Adrenal gland (tissue), 12 donors: Measurements from ENCODE around the gene HMCN2. TPM values are rescaled to one million over a fixed set of nuclear protein-coding genes. Genes with fewer than 3 reads are reported as not detected.
A peak's percentile ranks its signal among the peaks of the same experiment; 100 is the strongest.

Experiments used
- DNase-seq, 7 donors: peaks; one replicate each; pipeline ENCODE4 v3.0.0-alpha.2; 2019 to 2020
- H3K27ac ChIP-seq, 5 donors: fragments of 200-600 bp; sonication (generic) in 4 of 5; 1 replicate in 3 of 5; 2 replicates in 2 of 5; pipeline versions ENCODE4 v1.5.1 to v1.8.0; 2016 to 2020; ENCODE audit warnings: mild to moderate bottlenecking in 1 of 5
- H3K27me3 ChIP-seq: fragments of 200-600 bp; 2 replicates; pipeline ENCODE4 v1.8.0; 2021
- H3K36me3 ChIP-seq, 2 donors: fragments of 200-600 bp; replicated peaks in 1 of 2; 1 replicate in 1 of 2; 2 replicates in 1 of 2; pipeline versions ENCODE4 v1.5.1 to v1.8.0; 2018 to 2022
- H3K4me1 ChIP-seq, 2 donors: fragments of 200-600 bp; replicated peaks in 1 of 2; 1 replicate in 1 of 2; 2 replicates in 1 of 2; pipeline versions ENCODE4 v1.5.1 to v1.8.0; 2018 to 2021
- H3K4me3 ChIP-seq, 4 donors: fragments of 200-600 bp; sonication (generic) in 3 of 4; one replicate each; pipeline ENCODE4 v1.5.1; 2016 to 2018
- H3K9me3 ChIP-seq, 3 donors: fragments of 200-600 bp; sonication (generic) in 1 of 3; replicated peaks in 1 of 3; 1 replicate in 2 of 3; 2 replicates in 1 of 3; pipeline versions ENCODE4 v1.5.1 to v1.8.0; 2016 to 2021
- POLR2A ChIP-seq, 2 donors: fragments of 450-650 bp; IDR thresholded peaks; one replicate each; pipeline ENCODE4 v1.6.1; 2017; ENCODE audit warnings: antibody characterized with exemption in 2 of 2, mild to moderate bottlenecking in 2 of 2, moderate library complexity in 1 of 2
- WGBS, 4 donors: extraction: QIAGEN DNeasy Blood & Tissue Kit in 2 of 4; methylation state at CpG; one replicate each; pipeline versions ENCODE4 v1.1.5 to v1.1.7; 2013 to 2017; 5-methylcytosine and 5-hydroxymethylcytosine counted together
- intact Hi-C, 2 donors: fragments of 100-400 bp; cut with DNase I; formaldehyde crosslinking; loops; one replicate each; pipeline versions ENCODE4 v1.14.1 to v1.15.0; 2022 to 2023
- polyA plus RNA-seq, 3 donors: library from polyadenylated mRNA; stranded (reverse); fragments of 200-250 nt in 2 of 3; fragments of 350-450 nt in 1 of 3; fragmentation: Illumina TruSeq in 1 of 3; extraction: RNeasy Lipid Tissue Mini Kit (QIAGEN cat#74804) in 1 of 3; gene quantifications; one replicate each; pipeline ENCODE4 v1.2.3, GENCODE V29; 2013 to 2014
- total RNA-seq, 9 donors: library from RNA; depleted of rRNA in 4 of 9; stranded (reverse); fragments of >200 nt in 4 of 9; fragments of 120-200 nt in 1 of 9; fragmentation: NEBNext Ultra II Directional in 1 of 9; extraction: Animal tissue kit (Norgen Biotek cat#: 25700) in 1 of 9; gene quantifications; one replicate each; pipeline versions ENCODE4 v1.1.0 to v1.2.4, GENCODE V29; 2013 to 2023
- TF ChIP-seq, protein P1 (sequence below), 6 experiments: fragments of 450-650 bp in 4 of 6; fragments of 200-600 bp in 2 of 6; sonication (generic) in 1 of 6; IDR thresholded peaks; 1 replicate in 5 of 6; 2 replicates in 1 of 6; pipeline versions ENCODE4 v1.5.1 to v1.8.0; 2016 to 2021; ENCODE audit warnings: antibody characterized with exemption in 6 of 6, mild to moderate bottlenecking in 2 of 6, moderate library complexity in 1 of 6
- donor health status: healthy with polysubstance abuse.
- donor health status: Bipolar disorder and iron deficiency.
- donor health status: DM: yes; HTN: yes; CAD: no.
- donor health status: DM: no; HTN: no; CAD: no.
- donor health status: DM: no; HTN: no; CAD: no.
- donor health status: DM: yes; HTN: yes; CAD: no.

The HMCN2 gene
- total and polyA plus RNA-seq, 12 donors = 0.05 to 25.8 (median 0.42) TPM; not detected in 1

- Histone ChIP-seq H3K9me3 (no peaks in the 10 kb centered on the region), H3K27me3 (no peaks in the 10 kb centered on the region), H3K4me1 (peaks cover 9 to 18% of the 10 kb centered on the region in 2 donors), H3K27ac (peak overlapping the region; percentile 32 to 85 (median 65)), H3K36me3 (no peaks in the 10 kb centered on the region), H3K4me3 (no peak overlapping the region)
- intact Hi-C loops = loop anchor here (5.0 to 10.0 kb wide), 3 partner anchors 55 to 352 kb away; no protein-coding TSS in a partner anchor
- 31 to 41% (median 37%) methylated on average over 6 to 9 of the region's 9 CpGs for WGBS, 4 donors
- TF ChIP-seq, protein P1, sequence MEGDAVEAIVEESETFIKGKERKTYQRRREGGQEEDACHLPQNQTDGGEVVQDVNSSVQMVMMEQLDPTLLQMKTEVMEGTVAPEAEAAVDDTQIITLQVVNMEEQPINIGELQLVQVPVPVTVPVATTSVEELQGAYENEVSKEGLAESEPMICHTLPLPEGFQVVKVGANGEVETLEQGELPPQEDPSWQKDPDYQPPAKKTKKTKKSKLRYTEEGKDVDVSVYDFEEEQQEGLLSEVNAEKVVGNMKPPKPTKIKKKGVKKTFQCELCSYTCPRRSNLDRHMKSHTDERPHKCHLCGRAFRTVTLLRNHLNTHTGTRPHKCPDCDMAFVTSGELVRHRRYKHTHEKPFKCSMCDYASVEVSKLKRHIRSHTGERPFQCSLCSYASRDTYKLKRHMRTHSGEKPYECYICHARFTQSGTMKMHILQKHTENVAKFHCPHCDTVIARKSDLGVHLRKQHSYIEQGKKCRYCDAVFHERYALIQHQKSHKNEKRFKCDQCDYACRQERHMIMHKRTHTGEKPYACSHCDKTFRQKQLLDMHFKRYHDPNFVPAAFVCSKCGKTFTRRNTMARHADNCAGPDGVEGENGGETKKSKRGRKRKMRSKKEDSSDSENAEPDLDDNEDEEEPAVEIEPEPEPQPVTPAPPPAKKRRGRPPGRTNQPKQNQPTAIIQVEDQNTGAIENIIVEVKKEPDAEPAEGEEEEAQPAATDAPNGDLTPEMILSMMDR (IDR thresholded peaks at IDR 0.05) = no peak
- TF ChIP-seq POLR2A (IDR thresholded peaks at IDR 0.05) = peak in 1 of 2 donors; percentile 7
- DNase-seq = peak; percentile 78 to 94 (median 91)
Measured at GRCh38 chr9:130239741-130240241, 25.8 kb upstream of the HMCN2 start.

DNA sequence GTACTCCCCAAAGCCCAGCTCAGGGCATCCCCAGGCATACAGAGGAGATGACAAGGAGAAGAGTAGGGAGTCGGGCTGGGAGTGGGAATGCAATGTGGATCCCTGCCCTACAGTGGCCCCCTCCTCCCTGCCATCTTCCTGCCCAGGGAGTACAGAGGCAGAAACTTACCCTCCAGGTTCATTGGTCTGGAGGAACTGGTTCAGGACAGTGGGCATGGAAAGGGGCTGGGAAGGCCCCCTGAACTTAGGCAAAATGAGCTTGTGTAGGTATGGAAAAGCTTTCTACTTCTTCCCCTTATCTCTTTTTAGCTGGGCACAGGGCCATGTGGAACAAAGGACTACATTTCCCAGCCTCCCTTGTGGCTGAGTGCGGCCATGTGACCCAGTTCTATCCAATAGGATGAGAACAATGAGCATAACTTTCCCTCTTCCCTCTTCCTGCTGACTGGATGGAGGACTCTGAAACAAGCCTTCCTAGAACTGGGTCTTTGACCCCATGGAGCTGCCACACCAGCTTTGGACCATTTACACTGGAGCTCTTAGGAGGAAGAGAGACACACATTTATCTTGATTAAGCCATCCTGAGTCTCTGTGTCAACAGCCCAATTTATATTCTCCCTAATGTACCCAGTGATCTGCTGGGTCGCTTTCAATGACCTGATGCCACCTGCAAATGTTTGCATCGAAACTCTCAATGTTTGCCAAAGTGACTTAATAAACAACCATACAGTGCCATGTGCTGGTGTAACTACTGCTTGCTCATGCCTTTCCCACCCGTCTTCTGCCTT is 25.0 kb upstream of the HMCN2 start:
- no peak for TF ChIP-seq POLR2A (IDR thresholded peaks at IDR 0.05)
- TF ChIP-seq, protein P1 (IDR thresholded peaks at IDR 0.05) = no peak
- DNase-seq = peak; percentile 79 to 93 (median 89)
- H3K36me3 ChIP-seq = no peaks in the 10 kb centered on the region
- no peaks in the 10 kb centered on the region for H3K27me3 ChIP-seq
- no peak overlapping the region for H3K4me3 ChIP-seq
- peaks cover 9 to 18% of the 10 kb centered on the region in 2 donors for H3K4me1 ChIP-seq
- 65 to 80% (median 70%) methylated on average over 5 of the region's 5 CpGs for WGBS, 4 donors
- no peaks in the 10 kb centered on the region for H3K9me3 ChIP-seq
- H3K27ac ChIP-seq = peak overlapping the region; percentile 32 to 85 (median 65)
- intact Hi-C loops = no loop called here

GRCh38 chr9:130241198-130241535 is 24.4 kb upstream of the HMCN2 start:
- Histone ChIP-seq H3K9me3 (no peaks in the 10 kb centered on the region), H3K27me3 (no peaks in the 10 kb centered on the region), H3K4me3 (no peak overlapping the region), H3K36me3 (no peaks in the 10 kb centered on the region), H3K4me1 (peaks cover 9 to 12% of the 10 kb centered on the region in 2 donors), H3K27ac (peak overlapping the region in 3 of 5 donors; percentile 65 to 85 (median 69))
- WGBS, 4 donors = 78 to 88% methylated on average over 1 of the region's 1 CpG; no CpG with 5 or more reads in 2 of the 4 donors
- no peak for TF ChIP-seq POLR2A (IDR thresholded peaks at IDR 0.05)
- TF ChIP-seq, protein P1 (IDR thresholded peaks at IDR 0.05) = no peak
- DNase-seq = no peak
- intact Hi-C loops = no loop called here

- intact Hi-C loops = no loop called here
- 54 to 66% (median 59%) methylated on average over 10 to 11 of the region's 11 CpGs for WGBS, 4 donors
- peak; percentile 77 to 87 (median 86) for DNase-seq
- no peaks in the 10 kb centered on the region for H3K36me3 ChIP-seq
- no peaks in the 10 kb centered on the region for H3K9me3 ChIP-seq
- peak overlapping the region; percentile 40 to 90 (median 63) for H3K27ac ChIP-seq
- no peaks in the 10 kb centered on the region for H3K27me3 ChIP-seq
- peaks cover 9 to 10% of the 10 kb centered on the region in 2 donors for H3K4me1 ChIP-seq
- TF ChIP-seq POLR2A (IDR thresholded peaks at IDR 0.05) = no peak
- TF ChIP-seq, protein P1 (IDR thresholded peaks at IDR 0.05) = no peak
- H3K4me3 ChIP-seq = peak overlapping the region in 1 of 4 donors; percentile 14
Measured at GRCh38 chr9:130242270-130243014, 23.1 kb upstream of the HMCN2 start.
